ENCODE data around the gene UIMC1. TPM values are rescaled to one million over a fixed set of nuclear protein-coding genes. Genes with fewer than 3 reads are reported as not detected.
A peak's percentile ranks its signal among the peaks of the same experiment; 100 is the strongest.

UIMC1 gene
- polyA plus RNA-seq, 3 donors, result 14.8 to 35.6 (median 19.1) TPM

DNA sequence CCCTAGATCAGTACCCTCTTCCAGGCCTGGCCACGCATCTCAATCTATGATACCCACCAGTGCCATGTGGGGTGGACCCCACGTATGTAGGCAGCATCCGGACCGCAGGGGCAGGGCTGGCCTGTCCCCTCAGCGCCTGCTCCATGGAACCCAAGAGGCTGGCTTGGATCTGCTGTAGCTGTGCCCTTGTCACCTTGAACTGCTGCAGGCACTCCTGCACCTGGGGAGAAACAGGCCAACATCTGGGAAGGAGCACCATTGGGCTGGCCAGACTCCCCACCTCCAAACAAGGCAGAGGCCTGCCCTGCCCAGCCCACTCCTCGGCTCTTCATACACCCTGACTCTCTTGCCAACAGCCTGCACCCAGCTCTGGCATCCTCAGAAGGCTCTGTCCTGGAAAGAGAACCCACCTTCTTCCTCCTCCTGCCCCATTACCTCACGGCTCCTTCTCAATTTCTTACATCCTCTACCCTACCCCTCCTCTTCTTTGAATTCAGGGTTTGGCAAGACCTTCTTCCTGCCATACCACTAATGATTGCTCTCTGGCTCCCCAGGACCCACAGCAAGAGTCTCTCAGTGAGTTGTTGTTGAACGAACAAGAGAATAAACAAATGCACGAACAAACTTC is 115.1 kb downstream of the UIMC1 start:
- Histone ChIP-seq H2AFZ (ENCODE audit: insufficient read depth, low read depth, low read length, poor library complexity, severe bottlenecking) (no peak overlapping the region), H3K79me2 (ENCODE audit: insufficient read depth, low read length) (peaks cover 68% of the 10 kb centered on the region), H3K27me3 (ENCODE audit: control insufficient read depth in 2 of 2, insufficient read depth in 2 of 2, low read length in 2 of 2) (no peaks in the 10 kb centered on the region), H3K27ac (ENCODE audit: low read depth in 1 of 2, low read length in 2 of 2) (peak overlapping the region in 1 of 2 donors; percentile 79), H3K4me3 (replicated peaks in 1 of 3; ENCODE audit: low read depth in 2 of 3, low read length in 3 of 3) (no peak overlapping the region), H3K4me1 (ENCODE audit: control insufficient read depth in 1 of 2, insufficient read depth in 2 of 2, low read length in 2 of 2) (peaks cover 46 to 60% of the 10 kb centered on the region in 2 donors), H3K36me3 (replicated peaks in 1 of 2; ENCODE audit: control insufficient read depth in 1 of 2, insufficient read depth in 2 of 2, low read length in 2 of 2) (peaks cover 72 to 79% of the 10 kb centered on the region in 2 donors), H4K20me1 (ENCODE audit: insufficient read depth, low read length) (peaks cover 74% of the 10 kb centered on the region), H3K9ac (ENCODE audit: insufficient read depth, low read length, poor library complexity, severe bottlenecking) (no peak overlapping the region), H3K9me3 (replicated peaks in 1 of 2; ENCODE audit: control insufficient read depth in 1 of 2, insufficient read depth in 1 of 2, low read length in 2 of 2) (no peaks in the 10 kb centered on the region), H3K4me2 (replicated peaks; ENCODE audit: extremely low read depth, low read length, poor library complexity, severe bottlenecking) (no peak overlapping the region)
- Mint-ChIP-seq H3K27ac (peak overlapping the region in 6 of 7 donors; percentile 44 to 72 (median 64)), H3K27me3 (ENCODE audit: low read depth in 3 of 3) (peaks cover 0 to 1% (median 1%) of the 10 kb centered on the region in 3 donors), H3K9me3 (peaks cover 0 to 2% (median 0%) of the 10 kb centered on the region in 7 donors), H3K4me3 (peak overlapping the region in 1 of 2 donors; percentile 29), H3K36me3 (peaks cover 87 to 94% of the 10 kb centered on the region in 2 donors), H3K4me1 (peaks cover 65% of the 10 kb centered on the region)
- TF ChIP-seq, protein P1, sequence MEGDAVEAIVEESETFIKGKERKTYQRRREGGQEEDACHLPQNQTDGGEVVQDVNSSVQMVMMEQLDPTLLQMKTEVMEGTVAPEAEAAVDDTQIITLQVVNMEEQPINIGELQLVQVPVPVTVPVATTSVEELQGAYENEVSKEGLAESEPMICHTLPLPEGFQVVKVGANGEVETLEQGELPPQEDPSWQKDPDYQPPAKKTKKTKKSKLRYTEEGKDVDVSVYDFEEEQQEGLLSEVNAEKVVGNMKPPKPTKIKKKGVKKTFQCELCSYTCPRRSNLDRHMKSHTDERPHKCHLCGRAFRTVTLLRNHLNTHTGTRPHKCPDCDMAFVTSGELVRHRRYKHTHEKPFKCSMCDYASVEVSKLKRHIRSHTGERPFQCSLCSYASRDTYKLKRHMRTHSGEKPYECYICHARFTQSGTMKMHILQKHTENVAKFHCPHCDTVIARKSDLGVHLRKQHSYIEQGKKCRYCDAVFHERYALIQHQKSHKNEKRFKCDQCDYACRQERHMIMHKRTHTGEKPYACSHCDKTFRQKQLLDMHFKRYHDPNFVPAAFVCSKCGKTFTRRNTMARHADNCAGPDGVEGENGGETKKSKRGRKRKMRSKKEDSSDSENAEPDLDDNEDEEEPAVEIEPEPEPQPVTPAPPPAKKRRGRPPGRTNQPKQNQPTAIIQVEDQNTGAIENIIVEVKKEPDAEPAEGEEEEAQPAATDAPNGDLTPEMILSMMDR (IDR thresholded peaks at IDR 0.05), result no peak
- WGBS (ENCODE audit: insufficient coverage), result 84% methylated on average over 9 of the region's 9 CpGs
- intact Hi-C loops (cut with micrococcal nuclease), result loop anchor here (5.0 to 10.0 kb wide), 3 partner anchors 36 to 347 kb away; partner anchors contain the start of genes CDHR2 (in 1 of the 2) and UIMC1 (in 1 of the 2)
- DNase-seq, result no peak

DNA sequence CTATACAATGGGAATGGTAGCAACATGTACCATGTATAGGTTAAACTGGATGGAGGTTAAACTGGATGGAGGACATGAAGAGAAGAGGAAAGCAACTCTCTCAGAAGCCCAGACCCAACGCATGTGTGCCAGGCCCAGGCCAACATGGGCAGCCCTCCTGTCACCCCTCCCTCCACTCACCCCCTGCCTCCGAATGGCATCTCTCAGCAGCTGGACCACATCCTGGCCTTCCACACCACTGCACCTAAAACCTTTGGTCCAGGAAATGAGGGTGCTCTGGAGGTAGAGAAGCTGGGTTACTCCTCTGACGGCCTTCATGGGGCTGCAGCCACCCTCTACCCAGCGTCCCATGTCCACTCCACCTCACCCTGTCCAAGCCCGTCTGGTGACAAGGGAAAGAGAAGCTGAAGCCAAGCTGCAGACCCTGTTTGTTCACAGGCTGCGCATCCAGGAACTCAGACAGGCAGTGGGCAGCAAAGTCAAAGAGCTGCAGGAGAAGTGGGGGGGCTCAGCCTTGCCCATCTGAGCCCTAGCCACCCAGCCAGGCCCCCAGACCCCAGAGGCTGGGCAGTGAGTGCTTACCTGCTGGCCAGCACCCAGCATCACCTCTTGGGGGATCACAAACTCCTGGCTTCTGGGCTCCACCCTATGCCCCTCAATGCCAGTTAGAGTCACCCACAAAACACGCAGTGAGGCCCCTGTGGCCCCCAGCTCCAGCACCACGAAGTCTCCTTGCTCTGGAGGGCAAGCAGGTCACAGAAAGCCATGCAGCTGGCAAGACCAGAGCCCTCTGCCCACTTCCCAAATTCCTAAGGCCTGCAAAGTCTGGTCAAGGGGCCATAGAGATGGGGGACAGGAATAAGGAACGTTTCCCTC is 115.9 kb downstream of the UIMC1 start:
- TF ChIP-seq, protein P1 (IDR thresholded peaks at IDR 0.05), result no peak
- H4K20me1 ChIP-seq (ENCODE audit: insufficient read depth, low read length), result peaks cover 81% of the 10 kb centered on the region
- peak overlapping the region in 1 of 2 donors; percentile 79 for H3K27ac ChIP-seq (ENCODE audit: low read depth in 1 of 2, low read length in 2 of 2)
- H3K36me3 ChIP-seq (replicated peaks in 1 of 2; ENCODE audit: control insufficient read depth in 1 of 2, insufficient read depth in 2 of 2, low read length in 2 of 2), result peaks cover 80 to 87% of the 10 kb centered on the region in 2 donors
- Mint-ChIP-seq H3K27me3 (ENCODE audit: low read depth in 3 of 3) (peaks cover 0 to 3% (median 1%) of the 10 kb centered on the region in 3 donors), H3K27ac (peak overlapping the region in 4 of 7 donors; percentile 40 to 81 (median 62)), H3K9me3 (peaks cover 0 to 2% (median 0%) of the 10 kb centered on the region in 7 donors), H3K4me3 (no peak overlapping the region), H3K36me3 (peaks cover 89 to 94% of the 10 kb centered on the region in 2 donors), H3K4me1 (peaks cover 65% of the 10 kb centered on the region)
- H3K9ac ChIP-seq (ENCODE audit: insufficient read depth, low read length, poor library complexity, severe bottlenecking), result no peak overlapping the region
- 81% methylated on average over 6 of the region's 9 CpGs for WGBS (ENCODE audit: insufficient coverage)
- H3K4me3 ChIP-seq (replicated peaks in 1 of 3; ENCODE audit: low read depth in 2 of 3, low read length in 3 of 3), result no peak overlapping the region
- no peaks in the 10 kb centered on the region for H3K27me3 ChIP-seq (ENCODE audit: control insufficient read depth in 2 of 2, insufficient read depth in 2 of 2, low read length in 2 of 2)
- intact Hi-C loops (cut with micrococcal nuclease), result loop anchor here (5.0 to 10.0 kb wide), 3 partner anchors 37 to 346 kb away; partner anchors contain the start of genes CDHR2 (in 1 of the 2) and UIMC1 (in 1 of the 2)
- H3K4me1 ChIP-seq (ENCODE audit: control insufficient read depth in 1 of 2, insufficient read depth in 2 of 2, low read length in 2 of 2), result peaks cover 39 to 55% of the 10 kb centered on the region in 2 donors
- peaks cover 63% of the 10 kb centered on the region for H3K79me2 ChIP-seq (ENCODE audit: insufficient read depth, low read length)
- no peaks in the 10 kb centered on the region for H3K9me3 ChIP-seq (replicated peaks in 1 of 2; ENCODE audit: control insufficient read depth in 1 of 2, insufficient read depth in 1 of 2, low read length in 2 of 2)
- no peak for DNase-seq
- no peak overlapping the region for H3K4me2 ChIP-seq (replicated peaks; ENCODE audit: extremely low read depth, low read length, poor library complexity, severe bottlenecking)
- H2AFZ ChIP-seq (ENCODE audit: insufficient read depth, low read depth, low read length, poor library complexity, severe bottlenecking), result no peak overlapping the region

Data from CD14-positive monocyte (primary cell).